GM18858 (cell line): ENCODE results near the gene SPAG16.

Source experiments
- ATAC-seq: cut with Tn5 transposase; IDR thresholded peaks from one replicate; pipeline ENCODE4 v1.9.1; 2021; ENCODE audit not compliant: unreplicated experiment

The SPAG16 gene

GRCh38 chr2:214130114-214130513, 845.9 kb downstream of the SPAG16 start:
- ATAC-seq, result no peak

GRCh38 chr2:214135966-214136365, 851.7 kb downstream of the SPAG16 start:
- ATAC-seq, result no peak

GRCh38 chr2:214138779-214139178, 854.5 kb downstream of the SPAG16 start:
- no peak for ATAC-seq

- no peak for ATAC-seq
Observed at GRCh38 chr2:214139630-214140284, 855.5 kb downstream of the SPAG16 start.

- no peak for ATAC-seq
Observed at GRCh38 chr2:214156971-214157370, 872.7 kb downstream of the SPAG16 start.

GRCh38 chr2:214158851-214159250, 874.6 kb downstream of the SPAG16 start:
- ATAC-seq, result no peak

- ATAC-seq, result no peak
Observed at GRCh38 chr2:214169281-214169680, 885.0 kb downstream of the SPAG16 start.

GRCh38 chr2:214169736-214170135, 885.5 kb downstream of the SPAG16 start:
- ATAC-seq, result no peak

- ATAC-seq, result no peak
Observed at GRCh38 chr2:214174563-214174962, 890.3 kb downstream of the SPAG16 start.

- no peak for ATAC-seq
Observed at GRCh38 chr2:214180071-214180470, 895.8 kb downstream of the SPAG16 start.

GRCh38 chr2:214180686-214181085, 896.4 kb downstream of the SPAG16 start:
- no peak for ATAC-seq

GRCh38 chr2:214184461-214184860, 900.2 kb downstream of the SPAG16 start:
- no peak for ATAC-seq

GRCh38 chr2:214185546-214185945, 901.3 kb downstream of the SPAG16 start:
- no peak for ATAC-seq

- no peak for ATAC-seq
Observed at GRCh38 chr2:214192711-214193110, 908.4 kb downstream of the SPAG16 start.

- ATAC-seq, result no peak
Observed at GRCh38 chr2:214193943-214194342, 909.7 kb downstream of the SPAG16 start.

- no peak for ATAC-seq
Observed at GRCh38 chr2:214196260-214196659, 912.0 kb downstream of the SPAG16 start.

GRCh38 chr2:214201892-214202291, 917.6 kb downstream of the SPAG16 start:
- no peak for ATAC-seq

GRCh38 chr2:214203214-214203613, 919.0 kb downstream of the SPAG16 start:
- ATAC-seq, result no peak

GRCh38 chr2:214203744-214204289, 919.6 kb downstream of the SPAG16 start:
- no peak for ATAC-seq

GRCh38 chr2:214215107-214215506, 930.8 kb downstream of the SPAG16 start:
- no peak for ATAC-seq

GRCh38 chr2:214217136-214217535, 932.9 kb downstream of the SPAG16 start:
- ATAC-seq, result no peak

GRCh38 chr2:214217599-214217998, 933.3 kb downstream of the SPAG16 start:
- no peak for ATAC-seq

- no peak for ATAC-seq
Observed at GRCh38 chr2:214220251-214220650, 936.0 kb downstream of the SPAG16 start.
